Vagina (tissue), 2 donors: ENCODE results near the gene CNTN3.

ENCODE experiments used
- CTCF ChIP-seq, 3 experiments: fragments of 450-650 bp in 2 of 3; fragments of 200-600 bp in 1 of 3; sonication (generic) in 1 of 3; IDR thresholded peaks; one replicate each; pipeline ENCODE4 v1.5.1; 2017 to 2019; ENCODE audit warnings: antibody characterized with exemption in 3 of 3, mild to moderate bottlenecking in 2 of 3, moderate library complexity in 2 of 3
- POLR2A ChIP-seq, 2 donors: fragments of 450-650 bp; IDR thresholded peaks; one replicate each; pipeline ENCODE4 v1.6.1; 2017; ENCODE audit warnings: antibody characterized with exemption in 2 of 2, mild to moderate bottlenecking in 2 of 2, moderate library complexity in 2 of 2
- POLR2AphosphoS5 ChIP-seq, 2 donors: sonication (generic); formaldehyde crosslinking; IDR thresholded peaks; one replicate each; pipeline ENCODE4 v1.9.0; 2017; ENCODE audit warnings: antibody characterized with exemption in 2 of 2, mild to moderate bottlenecking in 2 of 2, low read depth in 1 of 2; ENCODE audit not compliant: insufficient read depth in 1 of 2

GRCh38 chr3:74603292-74603691, 11.2 kb downstream of the CNTN3 start:
- no peak for TF ChIP-seq CTCF (IDR thresholded peaks at IDR 0.05)
- TF ChIP-seq POLR2A (IDR thresholded peaks at IDR 0.05): no peak
- TF ChIP-seq POLR2AphosphoS5 (IDR thresholded peaks at IDR 0.05; ENCODE audit: insufficient read depth in 1 of 2, low read depth in 1 of 2): no peak
